ENCODE results near the gene RAD51B.

RAD51B gene

DNA sequence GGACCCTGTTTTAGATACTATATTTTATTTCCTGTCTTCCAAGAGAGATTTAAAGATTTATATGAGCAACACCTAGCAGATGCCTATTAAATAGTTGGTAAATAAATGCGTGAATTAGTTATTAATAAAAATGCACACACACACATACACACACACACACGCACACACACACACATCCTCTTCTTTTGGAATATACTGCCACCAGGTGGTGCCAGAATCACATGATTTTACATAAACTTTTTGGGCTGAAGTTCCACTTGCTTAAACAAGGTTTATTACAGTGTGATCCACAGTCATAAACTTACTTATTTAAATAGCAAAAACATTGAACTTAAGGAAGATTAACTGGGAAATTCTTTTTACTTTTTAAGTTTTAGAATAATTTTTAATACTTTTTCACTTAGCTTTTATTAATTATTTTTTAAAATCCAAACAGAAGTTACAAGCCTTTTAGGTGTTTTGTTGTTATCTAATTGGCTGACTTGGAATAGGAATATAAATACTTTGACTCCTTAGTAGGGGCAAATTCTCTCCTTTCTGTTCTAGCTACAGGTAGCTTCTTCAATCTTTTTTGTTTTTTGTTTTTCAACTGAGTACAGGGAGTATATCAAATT lies 17.5 kb downstream of the RAD51B start:
- Histone ChIP-seq H3K9me3 (ENCODE audit: insufficient read depth, low read depth, low read length) (no peaks in the 10 kb centered on the region), H3K9ac (ENCODE audit: low read depth, low read length) (no peak overlapping the region), H3K36me3 (ENCODE audit: insufficient read depth, low read length) (peaks cover 6% of the 10 kb centered on the region; the same call in 1 of the 2 replicates), H3K4me1 (ENCODE audit: insufficient read depth, low read length) (no peaks in the 10 kb centered on the region), H3K27me3 (ENCODE audit: insufficient read depth, low read length) (no peaks in the 10 kb centered on the region), H3K4me3 (ENCODE audit: low read length) (no peak overlapping the region), H3K27ac (ENCODE audit: low read depth, low read length) (no peak overlapping the region)
- 85% methylated on average over 1 of the region's 2 CpGs for WGBS

DNA sequence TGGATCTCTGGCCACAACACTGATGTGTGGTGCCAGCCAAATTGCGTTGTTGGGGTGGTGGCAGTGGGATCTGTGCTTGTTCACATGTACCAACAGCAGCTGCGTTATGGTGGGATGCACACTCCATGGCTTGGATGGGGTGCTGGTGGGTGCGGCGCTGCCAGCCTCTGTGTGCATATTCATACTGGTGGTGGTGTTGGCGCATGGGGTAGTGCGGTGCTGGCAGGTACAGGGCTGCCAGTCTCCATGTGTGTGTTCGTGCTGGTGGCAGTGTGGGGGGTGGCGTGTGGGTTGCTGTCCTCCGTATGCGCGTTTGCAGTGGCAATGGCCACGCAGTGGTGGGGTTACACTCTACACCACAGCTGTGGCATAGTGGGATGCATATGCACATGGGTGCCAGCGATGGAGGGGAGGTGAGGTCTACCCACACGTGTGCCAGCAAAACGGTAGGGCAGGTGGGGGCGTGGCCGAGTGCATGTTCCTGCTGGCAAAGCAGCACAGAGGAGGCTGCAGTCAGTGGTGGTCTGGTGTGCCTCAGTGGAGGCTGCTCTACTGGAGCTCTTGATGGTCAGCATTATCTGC lies 26.5 kb downstream of the RAD51B start:
- H3K36me3 ChIP-seq (ENCODE audit: insufficient read depth, low read length): no peaks in the 10 kb centered on the region
- no peaks in the 10 kb centered on the region for H3K9me3 ChIP-seq (ENCODE audit: insufficient read depth, low read depth, low read length)
- H3K27me3 ChIP-seq (ENCODE audit: insufficient read depth, low read length): no peaks in the 10 kb centered on the region
- no peak overlapping the region for H3K9ac ChIP-seq (ENCODE audit: low read depth, low read length)
- H3K4me3 ChIP-seq (ENCODE audit: low read length): no peak overlapping the region
- no peaks in the 10 kb centered on the region for H3K4me1 ChIP-seq (ENCODE audit: insufficient read depth, low read length)
- H3K27ac ChIP-seq (ENCODE audit: low read depth, low read length): no peak overlapping the region
- WGBS: 94% methylated on average over 17 of the region's 17 CpGs

DNA sequence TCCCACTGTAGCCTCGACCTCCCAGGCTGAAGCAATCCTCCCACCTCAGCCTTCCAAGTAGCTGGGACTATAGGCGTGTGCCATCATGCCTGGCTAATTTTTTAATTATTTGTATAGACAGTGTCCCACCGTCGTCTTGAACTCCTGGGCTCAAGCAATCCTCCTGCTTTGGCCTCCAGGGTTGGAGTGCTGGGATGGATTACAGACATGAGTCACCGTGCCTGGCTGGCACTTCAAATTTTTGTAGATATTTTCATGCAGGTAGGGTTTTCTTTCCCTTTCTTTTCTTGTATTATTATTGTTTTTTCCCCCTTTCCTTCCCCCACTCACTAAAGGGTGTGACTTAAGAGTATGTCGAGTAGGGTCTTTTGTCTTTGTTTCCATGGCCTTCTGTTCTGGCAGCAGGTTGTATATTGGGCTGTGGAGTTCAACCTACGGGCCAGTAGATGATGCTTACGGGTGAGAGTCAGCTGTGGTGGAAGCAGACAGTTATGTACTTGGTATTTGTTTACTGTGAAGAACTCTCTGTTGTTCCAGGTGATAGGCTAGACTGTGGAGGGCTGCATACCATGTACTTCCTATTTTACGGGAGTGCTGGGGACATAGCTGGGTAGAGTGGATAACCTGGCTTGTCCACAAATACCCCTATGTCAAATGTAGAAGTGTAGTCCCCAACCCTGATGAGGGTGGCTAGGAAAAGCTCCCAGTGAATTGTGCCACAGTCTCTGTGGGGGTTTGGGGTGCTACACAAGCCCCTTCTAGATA lies 30.7 kb downstream of the RAD51B start:
- no peaks in the 10 kb centered on the region for H3K4me1 ChIP-seq (ENCODE audit: insufficient read depth, low read length)
- no peak overlapping the region for H3K27ac ChIP-seq (ENCODE audit: low read depth, low read length)
- H3K9me3 ChIP-seq (ENCODE audit: insufficient read depth, low read depth, low read length): no peaks in the 10 kb centered on the region
- H3K9ac ChIP-seq (ENCODE audit: low read depth, low read length): no peak overlapping the region
- no peak overlapping the region for H3K4me3 ChIP-seq (ENCODE audit: low read length)
- no peaks in the 10 kb centered on the region for H3K36me3 ChIP-seq (ENCODE audit: insufficient read depth, low read length)
- 90% methylated on average over 8 of the region's 9 CpGs for WGBS
- no peaks in the 10 kb centered on the region for H3K27me3 ChIP-seq (ENCODE audit: insufficient read depth, low read length)

DNA sequence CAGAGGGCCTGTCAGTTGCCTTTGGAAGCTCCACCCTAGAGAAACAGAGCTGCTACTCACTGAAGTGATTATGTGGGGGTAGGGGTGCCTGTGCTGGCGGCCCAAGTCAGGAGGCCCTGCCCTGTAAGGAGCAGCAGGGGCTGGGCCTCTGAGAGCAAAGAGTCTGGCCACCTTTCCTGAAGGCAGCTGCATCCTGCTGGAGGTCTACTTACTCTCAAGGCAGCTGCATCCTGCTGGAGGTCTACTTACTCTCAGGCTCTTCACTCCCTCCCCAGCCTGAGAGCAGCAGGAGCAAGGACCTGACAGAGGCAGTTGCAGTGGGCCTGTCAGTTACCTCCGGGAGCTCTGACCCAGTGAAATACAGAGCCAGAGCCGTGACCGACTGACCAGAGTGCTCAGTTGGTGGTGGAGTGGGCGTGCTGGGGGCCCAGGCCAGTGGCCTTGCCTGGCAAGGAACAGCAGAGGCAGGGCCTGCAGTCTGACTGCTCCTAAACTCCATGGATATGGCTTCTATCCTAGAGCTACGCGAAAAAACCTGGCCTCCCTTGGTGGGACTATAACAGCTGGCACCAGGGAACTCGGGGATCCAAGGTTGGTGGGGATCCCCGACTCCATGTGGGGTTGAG lies 32.3 kb downstream of the RAD51B start:
- Histone ChIP-seq H3K4me1 (ENCODE audit: insufficient read depth, low read length) (no peaks in the 10 kb centered on the region), H3K9me3 (ENCODE audit: insufficient read depth, low read depth, low read length) (no peaks in the 10 kb centered on the region), H3K4me3 (ENCODE audit: low read length) (no peak overlapping the region), H3K9ac (ENCODE audit: low read depth, low read length) (no peak overlapping the region), H3K27me3 (ENCODE audit: insufficient read depth, low read length) (no peaks in the 10 kb centered on the region), H3K27ac (ENCODE audit: low read depth, low read length) (no peak overlapping the region), H3K36me3 (ENCODE audit: insufficient read depth, low read length) (no peaks in the 10 kb centered on the region)
- 86% methylated on average over 9 of the region's 9 CpGs for WGBS

DNA sequence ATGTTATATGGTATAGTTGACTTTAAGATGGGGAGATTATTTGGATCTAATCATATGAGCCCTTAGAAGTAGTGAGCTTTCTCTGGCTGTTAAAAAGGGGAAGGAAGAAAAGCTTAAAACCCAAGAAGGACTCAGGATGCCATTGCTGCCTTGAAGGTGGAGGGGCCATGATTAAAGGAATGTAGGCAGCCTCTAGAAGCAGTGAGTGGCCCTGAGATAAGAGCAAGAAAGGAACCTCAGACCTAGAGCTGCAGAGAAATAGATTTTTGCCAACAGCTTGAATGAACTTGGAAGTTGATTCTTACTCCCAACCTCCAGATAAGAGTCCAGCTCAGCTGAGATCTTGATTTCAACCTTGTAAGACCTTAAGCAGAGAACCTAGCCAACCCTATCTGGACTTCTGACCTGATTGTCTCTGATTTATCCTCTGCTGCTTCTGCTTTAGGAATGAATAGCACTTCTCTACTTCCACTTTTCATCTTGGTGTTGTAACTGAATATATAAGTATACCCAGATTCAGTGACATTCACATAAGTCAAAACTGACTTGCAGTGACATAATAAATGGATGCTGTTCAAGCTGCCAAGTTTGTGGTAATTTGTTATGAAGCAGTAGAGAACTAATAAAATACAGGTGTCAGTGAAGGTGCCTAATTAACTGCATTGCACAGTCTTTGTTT lies 33.5 kb downstream of the RAD51B start:
- Histone ChIP-seq H3K27ac (ENCODE audit: low read depth, low read length) (no peak overlapping the region), H3K27me3 (ENCODE audit: insufficient read depth, low read length) (no peaks in the 10 kb centered on the region), H3K9me3 (ENCODE audit: insufficient read depth, low read depth, low read length) (no peaks in the 10 kb centered on the region), H3K9ac (ENCODE audit: low read depth, low read length) (no peak overlapping the region), H3K4me3 (ENCODE audit: low read length) (no peak overlapping the region), H3K4me1 (ENCODE audit: insufficient read depth, low read length) (no peaks in the 10 kb centered on the region), H3K36me3 (ENCODE audit: insufficient read depth, low read length) (no peaks in the 10 kb centered on the region)

DNA sequence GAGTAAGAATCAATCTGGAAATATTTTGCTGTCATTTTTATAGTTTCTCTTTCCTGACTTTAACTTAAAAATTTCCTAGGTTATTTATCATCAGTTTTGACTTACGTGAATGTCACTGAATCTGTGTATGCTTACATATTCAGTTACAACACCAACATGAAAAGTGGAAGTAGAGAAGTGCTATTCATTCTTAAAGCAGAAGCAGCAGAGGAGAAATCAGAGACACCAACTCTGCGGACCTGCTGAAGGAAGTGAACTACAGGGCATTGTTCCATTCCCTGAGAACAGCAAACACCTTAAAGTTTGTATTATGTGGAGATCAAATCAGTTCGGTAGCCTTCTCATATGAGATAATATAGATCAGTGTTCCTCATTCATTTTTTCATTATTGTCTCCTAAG lies 34.1 kb downstream of the RAD51B start:
- Histone ChIP-seq H3K9me3 (ENCODE audit: insufficient read depth, low read depth, low read length) (no peaks in the 10 kb centered on the region), H3K4me1 (ENCODE audit: insufficient read depth, low read length) (no peaks in the 10 kb centered on the region), H3K27ac (ENCODE audit: low read depth, low read length) (no peak overlapping the region), H3K4me3 (ENCODE audit: low read length) (no peak overlapping the region), H3K36me3 (ENCODE audit: insufficient read depth, low read length) (no peaks in the 10 kb centered on the region), H3K27me3 (ENCODE audit: insufficient read depth, low read length) (no peaks in the 10 kb centered on the region), H3K9ac (ENCODE audit: low read depth, low read length) (no peak overlapping the region)
- WGBS: 99% methylated on average over 3 of the region's 3 CpGs

DNA sequence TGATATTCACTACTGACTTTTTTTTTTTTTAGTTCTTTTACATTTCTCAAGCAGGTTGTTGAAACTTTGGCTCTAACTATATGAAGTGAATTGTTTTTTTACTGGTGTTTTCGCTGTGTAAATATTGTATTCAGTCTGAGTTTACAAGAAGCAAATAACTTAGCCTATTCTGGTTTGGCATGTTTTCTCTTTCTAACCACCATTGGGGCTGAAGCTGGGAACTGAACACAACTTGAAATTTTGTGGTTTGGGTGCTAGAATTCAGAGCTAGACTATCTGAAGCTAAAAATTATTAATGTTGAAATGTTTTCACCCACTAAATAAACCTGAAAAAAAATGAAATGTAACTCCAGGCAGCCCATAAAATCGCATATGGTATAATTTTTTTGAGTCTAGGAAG lies 37.2 kb downstream of the RAD51B start:
- Histone ChIP-seq H3K27me3 (ENCODE audit: insufficient read depth, low read length) (no peaks in the 10 kb centered on the region), H3K4me1 (ENCODE audit: insufficient read depth, low read length) (no peaks in the 10 kb centered on the region), H3K27ac (ENCODE audit: low read depth, low read length) (no peak overlapping the region), H3K9ac (ENCODE audit: low read depth, low read length) (no peak overlapping the region), H3K4me3 (ENCODE audit: low read length) (no peak overlapping the region), H3K36me3 (ENCODE audit: insufficient read depth, low read length) (no peaks in the 10 kb centered on the region), H3K9me3 (ENCODE audit: insufficient read depth, low read depth, low read length) (no peaks in the 10 kb centered on the region)
- 96% methylated on average over 2 of the region's 2 CpGs for WGBS

DNA sequence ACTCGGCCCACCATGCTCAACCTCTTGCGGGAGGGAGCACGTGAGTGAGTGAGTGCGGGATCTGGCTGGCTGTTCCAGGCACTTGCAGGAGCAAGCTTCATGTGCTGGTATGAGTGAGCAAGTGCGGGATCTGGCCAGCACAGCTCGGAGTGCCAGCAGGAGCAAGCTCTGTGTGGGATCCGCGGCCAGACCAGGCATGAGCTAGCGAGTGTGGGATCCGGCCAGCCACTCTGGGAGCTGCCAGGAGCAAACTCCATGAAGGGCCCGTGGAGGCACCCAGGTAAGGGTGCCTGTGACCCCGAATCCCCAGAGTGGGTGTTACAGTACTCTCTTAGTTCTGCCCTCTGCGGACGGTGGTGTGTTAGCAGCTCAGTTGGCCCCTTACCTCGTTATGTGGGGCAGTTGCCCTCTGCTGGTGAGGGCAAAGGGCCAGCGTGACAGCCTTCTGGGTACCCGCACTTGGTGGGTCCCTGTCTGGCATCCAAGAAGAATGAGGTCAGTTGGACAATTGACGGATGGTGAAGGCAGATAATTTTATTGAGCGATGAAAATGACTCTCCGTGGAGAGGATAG lies 38.3 kb downstream of the RAD51B start:
- WGBS: 93% methylated on average over 20 of the region's 20 CpGs
- no peak overlapping the region for H3K27ac ChIP-seq (ENCODE audit: low read depth, low read length)
- no peaks in the 10 kb centered on the region for H3K9me3 ChIP-seq (ENCODE audit: insufficient read depth, low read depth, low read length)
- no peaks in the 10 kb centered on the region for H3K36me3 ChIP-seq (ENCODE audit: insufficient read depth, low read length)
- H3K9ac ChIP-seq (ENCODE audit: low read depth, low read length): no peak overlapping the region
- no peaks in the 10 kb centered on the region for H3K27me3 ChIP-seq (ENCODE audit: insufficient read depth, low read length)
- no peak overlapping the region for H3K4me3 ChIP-seq (ENCODE audit: low read length)
- no peaks in the 10 kb centered on the region for H3K4me1 ChIP-seq (ENCODE audit: insufficient read depth, low read length)

DNA sequence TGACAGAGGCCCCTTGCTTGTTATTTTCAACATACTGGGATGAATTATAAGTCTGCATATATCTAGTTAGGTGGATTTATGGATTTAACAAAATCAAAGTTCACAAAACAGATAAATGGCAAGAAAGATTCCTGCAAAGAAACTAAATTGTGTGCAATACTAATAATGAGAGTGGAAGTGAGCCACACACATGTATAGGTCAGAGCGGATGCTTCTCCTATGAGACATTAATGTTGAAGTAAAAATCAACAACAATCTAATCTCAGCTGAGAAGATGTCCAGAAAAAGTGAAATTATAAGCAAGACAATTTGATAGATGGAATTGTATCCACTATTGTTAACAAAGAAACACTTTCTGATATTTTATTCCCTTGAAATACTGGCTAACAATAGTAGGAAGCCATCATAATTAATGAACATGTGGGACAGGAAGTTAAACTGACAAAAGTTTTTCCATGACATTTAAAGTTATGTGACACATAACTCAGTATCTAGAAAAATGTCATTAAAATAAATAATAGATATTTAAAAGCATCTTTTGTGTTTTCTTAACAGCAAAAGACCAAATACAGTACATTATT lies 39.7 kb downstream of the RAD51B start:
- H3K4me3 ChIP-seq (ENCODE audit: low read length): no peak overlapping the region
- no peaks in the 10 kb centered on the region for H3K27me3 ChIP-seq (ENCODE audit: insufficient read depth, low read length)
- no peaks in the 10 kb centered on the region for H3K9me3 ChIP-seq (ENCODE audit: insufficient read depth, low read depth, low read length)
- H3K4me1 ChIP-seq (ENCODE audit: insufficient read depth, low read length): 0 out of 2 replicates have a peak, but pooled peaks cover 3% of the 10 kb centered on the region
- H3K9ac ChIP-seq (ENCODE audit: low read depth, low read length): no peak overlapping the region
- no peak overlapping the region for H3K27ac ChIP-seq (ENCODE audit: low read depth, low read length)
- WGBS: 100% methylated on average over 1 of the region's 1 CpG
- no peaks in the 10 kb centered on the region for H3K36me3 ChIP-seq (ENCODE audit: insufficient read depth, low read length)

DNA sequence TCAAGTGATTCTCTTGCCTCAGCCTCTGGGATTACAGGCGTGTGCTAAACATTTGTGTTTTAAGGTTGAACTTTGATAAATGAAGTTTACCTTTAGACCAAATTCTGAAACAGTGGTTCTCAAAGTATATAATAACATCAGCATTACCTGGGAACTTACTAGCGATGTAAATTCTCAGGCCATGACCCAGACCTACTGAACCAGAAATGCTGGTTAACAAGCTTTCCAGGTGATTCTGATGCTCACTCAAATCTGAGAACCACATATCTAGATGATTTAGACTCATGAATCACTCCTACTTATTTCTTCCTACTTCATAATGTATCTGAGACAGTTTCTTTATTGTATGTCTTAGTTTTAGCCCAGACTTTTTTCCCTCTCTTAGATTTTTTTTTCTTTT lies 43.6 kb downstream of the RAD51B start:
- H3K9ac ChIP-seq (ENCODE audit: low read depth, low read length): no peak overlapping the region
- H3K27ac ChIP-seq (ENCODE audit: low read depth, low read length): no peak overlapping the region
- H3K4me3 ChIP-seq (ENCODE audit: low read length): no peak overlapping the region
- peaks cover 18% of the 10 kb centered on the region for H3K36me3 ChIP-seq (ENCODE audit: insufficient read depth, low read length)
- H3K27me3 ChIP-seq (ENCODE audit: insufficient read depth, low read length): no peaks in the 10 kb centered on the region
- H3K4me1 ChIP-seq (ENCODE audit: insufficient read depth, low read length): 0 out of 2 replicates have a peak, but pooled peaks cover 3% of the 10 kb centered on the region
- WGBS: 97% methylated on average over 2 of the region's 2 CpGs
- H3K9me3 ChIP-seq (ENCODE audit: insufficient read depth, low read depth, low read length): peaks cover 15% of the 10 kb centered on the region

Data from HUES64 (cell line).